ENCODE measurements around the gene VIM. TPM values are rescaled to one million over a fixed set of nuclear protein-coding genes. Genes with fewer than 3 reads are reported as not detected.

VIM gene
- total RNA-seq, 4 donors from 2014 or later: 6,350 to 8,587 (median 8,002) TPM

GRCh38 chr10:17216217-17216900 is 11.7 kb upstream of the VIM start:
- Histone ChIP-seq H3K4me1 (peaks cover 0 to 66% (median 30%) of the 10 kb centered on the region in 4 donors), H3K9me3 (no peaks in the 10 kb centered on the region), H3K4me3 (no peak overlapping the region), H3K27me3 (no peaks in the 10 kb centered on the region), H3K36me3 (no peaks in the 10 kb centered on the region), H3K27ac (peak overlapping the region; percentile 37 to 96 (median 77))
- no peak for TF ChIP-seq POLR2A (IDR thresholded peaks at IDR 0.05)
- peak in 1 of 2 donors; percentile 82 for TF ChIP-seq EP300 (IDR thresholded peaks at IDR 0.05)
- 80 to 86% methylated on average over 5 of the region's 5 CpGs for WGBS, 2 donors
- DNase-seq (ENCODE audit: low spot score in 2 of 2): no peak

GRCh38 chr10:17216901-17217395 is 11.1 kb upstream of the VIM start:
- Histone ChIP-seq H3K27ac (peak overlapping the region in 3 of 4 donors; percentile 68 to 96 (median 86)), H3K27me3 (no peaks in the 10 kb centered on the region), H3K4me1 (peaks cover 0 to 66% (median 30%) of the 10 kb centered on the region in 4 donors), H3K9me3 (no peaks in the 10 kb centered on the region), H3K36me3 (no peaks in the 10 kb centered on the region), H3K4me3 (no peak overlapping the region)
- DNase-seq (ENCODE audit: low spot score in 2 of 2): no peak
- TF ChIP-seq EP300 (IDR thresholded peaks at IDR 0.05) (no peak), POLR2A (IDR thresholded peaks at IDR 0.05) (no peak), CTCF (IDR thresholded peaks at IDR 0.05) (no peak)
- 87 to 90% methylated on average over 6 of the region's 6 CpGs for WGBS, 2 donors

- H3K9me3 ChIP-seq: no peaks in the 10 kb centered on the region
- no peak for DNase-seq (ENCODE audit: low spot score in 2 of 2)
- H3K27me3 ChIP-seq: no peaks in the 10 kb centered on the region
- H3K36me3 ChIP-seq: no peaks in the 10 kb centered on the region
- H3K4me3 ChIP-seq: no peak overlapping the region
- peak overlapping the region in 2 of 4 donors; percentile 86 to 96 for H3K27ac ChIP-seq
- peaks cover 0 to 66% (median 30%) of the 10 kb centered on the region in 4 donors for H3K4me1 ChIP-seq
- TF ChIP-seq EP300 (IDR thresholded peaks at IDR 0.05): no peak
- TF ChIP-seq CTCF (IDR thresholded peaks at IDR 0.05): no peak
- no peak for TF ChIP-seq POLR2A (IDR thresholded peaks at IDR 0.05)
- WGBS, 2 donors: 74 to 82% methylated on average over 1 of the region's 1 CpG
Measured at GRCh38 chr10:17217631-17218232, 10.3 kb upstream of the VIM start.

GRCh38 chr10:17219024-17219423 is 9.0 kb upstream of the VIM start:
- H3K4me3 ChIP-seq: no peak overlapping the region
- 50 to 53% methylated on average over 2 of the region's 2 CpGs for WGBS, 2 donors
- no peaks in the 10 kb centered on the region for H3K9me3 ChIP-seq
- no peaks in the 10 kb centered on the region for H3K36me3 ChIP-seq
- no peak for TF ChIP-seq POLR2A (IDR thresholded peaks at IDR 0.05)
- TF ChIP-seq CTCF (IDR thresholded peaks at IDR 0.05): no peak
- peaks cover 0 to 59% (median 27%) of the 10 kb centered on the region in 4 donors for H3K4me1 ChIP-seq
- H3K27ac ChIP-seq: peak overlapping the region in 1 of 4 donors; percentile 96
- DNase-seq (ENCODE audit: low spot score in 2 of 2): no peak
- no peaks in the 10 kb centered on the region for H3K27me3 ChIP-seq

- no peak for DNase-seq (ENCODE audit: low spot score in 2 of 2)
- Histone ChIP-seq H3K4me3 (no peak overlapping the region), H3K36me3 (no peaks in the 10 kb centered on the region), H3K27me3 (no peaks in the 10 kb centered on the region), H3K4me1 (peaks cover 0 to 50% (median 18%) of the 10 kb centered on the region in 4 donors), H3K9me3 (no peaks in the 10 kb centered on the region), H3K27ac (peak overlapping the region in 2 of 4 donors; percentile 20 to 47)
- WGBS, 2 donors: 41 to 57% methylated on average over 1 of the region's 1 CpG
- TF ChIP-seq CTCF (IDR thresholded peaks at IDR 0.05) (no peak), POLR2A (IDR thresholded peaks at IDR 0.05) (no peak), EP300 (IDR thresholded peaks at IDR 0.05) (no peak)
Measured at GRCh38 chr10:17220652-17221100, 7.4 kb upstream of the VIM start.
